NCI-H128 (cell line): ENCODE results near the gene PPP1R3E.
"Not testable (repeated sequence)": the region's sequence is repeated elsewhere in the genome, so short reads cannot be mapped to it uniquely, and the experiment has no call there.

ENCODE experiments used
- DNase-seq: peaks from one replicate; lab custom pipeline; 2025; ENCODE audit not compliant: unreplicated experiment; lab: John Stamatoyannopoulos, UW

Gene PPP1R3E

DNA sequence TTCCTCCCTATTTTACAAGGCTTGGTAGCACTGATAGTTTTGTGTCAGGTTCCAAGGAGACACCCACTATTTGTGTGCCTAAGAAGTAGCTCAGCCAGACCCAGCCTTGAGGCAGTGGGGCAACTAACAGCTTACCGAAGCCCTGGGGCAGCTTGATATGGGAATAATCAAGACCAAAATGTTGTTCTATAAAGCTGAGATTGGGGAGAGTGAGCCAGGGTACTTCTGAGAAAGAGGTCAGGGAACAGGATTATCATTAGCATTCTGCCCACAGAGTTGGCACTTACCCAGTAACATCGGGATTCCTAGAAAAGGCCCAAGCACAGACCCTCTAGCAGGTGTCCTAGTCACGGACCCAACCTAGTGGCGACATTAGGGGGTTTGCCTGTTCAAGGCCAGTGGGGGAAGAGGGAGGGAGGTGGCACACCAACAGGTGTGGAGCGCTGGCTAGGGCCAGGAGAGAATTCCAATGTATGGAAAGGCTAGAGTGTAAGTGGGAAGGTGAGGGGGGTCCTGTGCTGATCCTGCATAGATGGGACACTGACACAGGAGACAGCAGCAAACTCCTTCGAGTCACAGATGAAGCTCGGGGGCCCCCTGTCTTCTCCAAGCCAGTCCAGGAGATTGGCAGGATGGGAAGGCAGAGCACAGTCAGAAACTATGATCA, 4.9 kb downstream of the PPP1R3E start:
- DNase-seq, result no peak

DNA sequence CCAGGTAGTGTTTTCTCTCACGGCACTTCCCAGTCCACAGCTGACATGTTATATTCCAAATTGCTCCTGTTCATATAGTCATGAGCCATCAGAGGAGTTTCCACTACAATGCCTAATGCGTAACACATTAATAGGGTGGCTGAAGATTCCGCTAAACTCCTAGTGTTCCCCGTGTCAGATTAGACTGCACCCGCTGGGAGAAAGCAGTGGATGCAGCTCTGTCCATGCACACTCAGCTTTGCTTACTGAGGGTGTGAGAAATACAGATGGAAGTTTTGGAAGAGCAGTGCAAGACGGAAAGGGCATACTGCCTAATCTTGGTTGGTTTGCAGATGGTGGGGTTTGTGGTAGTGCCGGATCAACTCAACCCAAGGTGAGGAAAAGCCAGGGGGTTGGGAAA, 5.6 kb downstream of the PPP1R3E start:
- DNase-seq, result no peak

DNA sequence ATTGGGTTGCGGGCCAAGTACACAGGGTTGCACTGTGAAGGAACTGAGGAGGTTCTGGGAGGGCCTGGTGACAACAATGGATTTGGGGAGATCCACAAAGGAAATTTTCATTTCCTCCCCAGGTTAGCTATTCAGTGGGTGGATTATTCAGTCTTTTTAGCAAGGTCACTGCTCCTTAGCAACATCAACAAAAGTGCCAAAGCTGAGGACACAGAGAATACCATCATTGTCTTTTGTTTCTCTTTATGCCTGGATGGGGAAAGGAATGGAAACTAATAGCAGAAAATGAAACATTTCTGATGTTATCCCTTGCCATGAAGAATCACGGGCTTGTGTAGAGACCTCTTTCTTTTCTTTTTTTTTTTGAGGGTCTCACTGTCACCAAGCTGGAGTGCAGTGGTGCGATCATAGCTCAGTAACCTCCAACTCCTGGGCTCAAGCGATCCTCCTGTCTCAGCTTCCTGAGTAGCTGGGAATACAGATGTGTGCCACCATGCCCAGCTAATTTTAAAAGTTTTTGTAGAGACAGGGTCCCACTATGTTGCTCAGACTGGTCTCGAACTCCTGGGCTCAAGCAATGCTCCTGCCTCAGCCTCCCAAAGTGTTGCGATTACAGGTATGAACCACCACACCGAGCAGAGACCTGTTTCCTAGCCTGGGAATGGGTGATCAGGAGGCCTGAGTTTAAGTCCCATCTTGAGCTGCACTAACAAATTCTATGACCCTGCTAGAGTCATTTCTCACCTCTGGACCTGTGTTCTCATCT, 6.5 kb downstream of the PPP1R3E start:
- DNase-seq, result no peak

DNA sequence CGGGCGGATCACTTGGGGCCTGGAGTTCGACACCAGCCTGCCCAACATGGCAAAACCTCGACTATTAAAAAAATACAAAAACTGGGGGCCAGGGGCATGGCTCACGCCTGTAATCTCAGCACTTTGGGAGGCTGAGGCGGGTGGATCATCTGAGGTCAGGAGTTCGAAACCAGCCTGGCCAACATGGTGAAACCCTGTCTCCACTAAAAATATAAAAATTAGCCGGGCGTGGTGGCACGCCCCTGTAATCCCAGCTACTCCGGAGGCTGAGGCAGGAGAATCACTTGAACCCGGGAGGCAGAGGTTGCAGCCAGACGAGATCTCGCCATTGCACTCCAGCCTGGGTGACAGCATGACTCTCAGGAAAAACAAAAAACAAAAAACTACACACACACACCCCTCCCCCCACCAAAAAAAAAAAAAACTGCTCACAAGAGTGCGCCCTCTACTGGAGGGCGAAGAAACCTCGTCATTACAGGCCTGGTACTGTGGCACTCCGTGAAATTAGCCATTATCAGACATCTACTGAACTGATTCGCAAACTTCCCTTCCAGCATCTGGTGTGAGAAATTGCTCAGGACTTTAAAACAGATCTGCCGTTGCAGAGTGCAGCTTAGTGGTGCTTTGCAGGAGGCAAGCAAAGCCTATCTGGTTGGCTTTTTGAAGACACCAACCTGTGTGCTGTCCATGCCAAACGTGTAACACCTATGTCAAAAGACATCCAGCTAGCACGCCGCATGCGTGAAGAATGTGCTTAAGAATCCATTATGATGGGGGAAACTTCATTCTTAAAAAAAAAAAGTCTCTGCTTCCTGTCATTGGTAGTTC, 7.7 kb downstream of the PPP1R3E start:
- peak; percentile 37 for DNase-seq

DNA sequence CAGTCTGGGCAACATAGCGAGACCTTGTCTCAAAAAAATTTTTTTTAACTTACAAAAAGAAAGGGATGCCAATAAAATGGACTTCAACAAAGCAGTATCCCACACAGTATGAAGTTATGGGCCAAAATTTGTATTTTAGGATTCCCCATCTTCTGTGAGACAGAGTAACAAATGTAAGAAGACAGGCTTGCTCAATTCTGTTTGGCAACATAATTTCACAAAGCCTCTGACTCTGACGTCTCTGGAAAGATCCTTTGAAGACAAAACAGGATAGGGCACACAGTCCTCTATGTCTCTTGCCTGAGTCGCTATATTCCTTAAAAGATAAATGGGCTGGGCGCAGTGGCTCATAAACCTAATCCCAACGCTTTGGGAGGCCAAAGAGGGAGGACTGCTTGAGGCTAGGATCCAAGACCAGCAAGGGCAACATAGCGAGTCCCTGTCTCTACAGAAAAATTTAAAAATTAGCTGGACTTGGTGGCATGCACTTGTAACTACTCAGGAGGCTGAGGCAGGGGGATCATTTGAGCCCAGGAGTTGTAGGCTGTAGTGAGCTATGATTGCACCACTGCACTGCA, 15.7 kb downstream of the PPP1R3E start:
- no peak for DNase-seq

DNA sequence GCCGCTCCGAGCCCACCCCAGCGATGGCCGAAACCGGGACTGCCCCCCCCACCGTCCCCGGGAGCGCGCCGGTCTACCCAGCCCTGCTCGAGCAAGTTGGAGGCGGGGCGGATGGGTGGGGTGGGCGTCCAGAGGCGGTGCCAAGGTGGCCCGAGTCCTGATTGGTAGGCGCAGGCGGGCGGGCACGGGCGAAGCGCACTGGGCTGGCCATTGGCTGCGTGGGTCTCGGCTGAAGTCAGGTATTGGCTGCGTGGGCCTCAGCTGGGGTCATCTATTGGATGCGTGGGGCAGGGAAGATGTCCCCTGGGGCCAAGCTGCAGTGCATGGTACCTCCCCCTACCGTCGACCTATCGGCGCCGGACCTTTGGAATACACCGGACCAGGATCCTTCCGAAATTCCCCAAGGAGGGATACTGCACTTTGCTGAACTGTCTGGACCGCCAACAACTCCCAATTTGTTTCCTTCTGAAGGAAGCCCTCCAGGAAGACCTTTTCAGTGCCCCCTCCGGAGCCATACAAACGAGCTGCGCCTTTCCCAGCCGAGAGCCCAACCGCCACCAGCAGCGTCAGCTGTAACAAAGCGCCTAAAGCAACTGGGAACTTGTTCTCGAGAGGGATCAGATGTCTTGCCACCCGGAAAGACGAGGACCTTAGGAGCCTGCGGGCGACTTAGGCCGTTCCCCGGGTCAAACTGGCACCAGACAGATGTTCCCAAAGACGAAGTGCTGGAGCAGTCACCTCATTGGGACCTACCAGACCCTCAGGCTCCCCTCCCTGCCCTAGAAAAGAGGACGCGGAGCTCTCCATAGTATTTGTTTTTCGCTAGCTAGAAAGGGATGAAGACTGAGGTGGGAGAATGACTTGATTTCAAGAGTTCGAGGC, 16.4 kb downstream of the PPP1R3E start, which contains the start of gene HOMEZ:
HOMEZ (minus strand) TSS at position 113 of the 882 bp plus-strand sequence. CDS start 180 bp downstream, outside the sequence.
- DNase-seq, result peak; percentile 96

DNA sequence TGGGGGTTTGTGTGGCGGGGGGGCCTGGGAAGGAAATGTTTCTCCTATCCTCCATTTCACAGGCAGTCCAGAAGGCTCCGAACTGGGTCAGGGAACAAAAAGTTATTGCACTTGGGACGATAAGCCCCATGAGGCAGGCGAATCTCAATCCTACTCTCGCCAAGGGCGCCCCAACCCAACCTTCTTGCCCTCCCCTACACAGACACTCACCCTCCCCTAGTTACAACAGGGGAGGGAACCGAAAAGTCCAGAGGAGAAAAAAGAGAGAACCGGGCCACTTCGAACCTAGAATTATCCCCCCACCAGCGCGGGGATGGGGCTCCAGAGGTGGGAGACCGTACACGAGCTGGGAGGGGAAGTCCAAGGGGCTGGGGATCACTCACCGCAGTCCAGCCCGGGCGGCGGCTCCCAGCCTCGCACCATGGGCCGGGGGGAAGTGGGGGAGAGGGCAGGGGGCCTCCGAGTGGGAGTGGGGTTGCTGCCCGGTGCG, 17.1 kb downstream of the PPP1R3E start:
- no peak for DNase-seq

DNA sequence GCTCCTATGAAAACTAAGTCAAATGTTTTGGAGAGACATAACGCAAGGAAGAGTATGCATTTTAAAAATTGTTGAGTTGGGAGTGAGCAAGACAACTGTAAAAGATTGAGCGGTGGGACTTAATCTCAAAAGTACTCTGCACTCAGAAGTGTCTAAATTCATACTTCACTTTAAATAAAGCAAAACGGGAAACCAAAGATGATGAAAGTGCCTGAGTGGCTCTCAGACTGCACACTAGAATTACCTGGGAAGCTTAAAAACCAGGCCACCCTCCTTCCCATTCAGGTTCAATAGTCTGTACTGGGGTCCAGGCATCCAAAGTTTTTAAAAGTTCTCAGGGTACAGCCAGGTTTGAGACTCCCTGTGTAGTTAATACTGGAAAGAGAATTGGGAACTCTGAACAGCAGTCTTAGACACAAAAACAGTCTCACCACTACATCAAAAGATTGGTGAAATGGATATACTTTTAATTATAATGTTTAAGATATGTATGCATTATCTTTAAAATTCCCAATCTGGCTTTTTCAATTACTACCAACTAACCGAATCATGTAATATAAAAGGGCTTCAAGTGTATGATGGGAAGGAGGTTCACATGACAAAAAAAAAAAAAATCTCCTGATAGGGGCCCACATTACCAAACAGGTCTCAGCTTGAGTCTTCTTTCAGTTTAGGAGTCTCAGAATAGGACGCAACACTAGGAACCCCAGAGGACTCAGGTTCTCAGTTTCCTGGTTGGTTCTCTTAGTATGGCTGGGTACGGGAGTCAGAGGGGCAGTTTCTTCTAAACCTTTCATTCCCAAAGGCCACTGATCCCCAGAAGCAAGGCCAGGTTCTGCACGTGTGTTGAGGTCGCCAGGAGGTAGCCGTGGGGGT, 17.8 kb downstream of the PPP1R3E start:
- DNase-seq, result no peak

DNA sequence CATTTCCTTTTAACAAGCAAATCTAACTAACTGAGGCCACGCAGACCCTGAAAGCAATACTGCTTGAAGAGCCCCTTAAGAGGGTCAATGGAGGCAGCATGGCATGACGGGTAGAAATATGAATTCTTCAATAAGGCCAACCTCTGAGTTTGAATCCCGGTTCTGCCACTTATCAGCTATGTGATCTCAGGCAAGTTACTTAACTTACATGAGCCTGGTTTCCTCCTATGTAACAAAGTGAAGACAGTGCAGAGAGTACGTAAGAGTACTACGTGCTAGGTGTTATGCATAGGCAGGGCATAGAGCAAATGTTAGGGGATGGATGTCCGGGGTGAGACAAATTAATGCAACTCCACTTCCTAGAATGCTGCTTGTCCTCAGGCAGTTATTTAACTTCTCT, 21.4 kb downstream of the PPP1R3E start:
- no peak for DNase-seq

DNA sequence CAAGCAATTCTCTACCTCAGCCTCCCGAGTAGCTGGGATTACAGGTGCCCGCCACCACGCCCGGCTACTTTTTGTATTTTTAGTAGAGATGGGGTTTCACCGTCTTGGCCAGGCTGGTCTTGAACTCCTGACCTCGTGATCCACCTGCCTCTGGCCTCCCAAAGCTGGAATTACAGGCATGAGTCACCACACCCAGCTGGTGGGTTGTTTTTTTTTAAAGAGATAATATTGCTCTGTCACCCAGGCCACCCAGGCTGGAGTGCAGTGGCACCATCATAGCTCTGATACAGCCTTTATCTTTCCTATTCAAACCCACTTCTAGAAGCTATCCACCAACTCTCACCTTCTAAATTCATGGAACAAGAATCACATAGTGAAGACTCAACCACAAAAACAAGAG, 24.7 kb downstream of the PPP1R3E start:
- DNase-seq, result not testable (repeated sequence)

DNA sequence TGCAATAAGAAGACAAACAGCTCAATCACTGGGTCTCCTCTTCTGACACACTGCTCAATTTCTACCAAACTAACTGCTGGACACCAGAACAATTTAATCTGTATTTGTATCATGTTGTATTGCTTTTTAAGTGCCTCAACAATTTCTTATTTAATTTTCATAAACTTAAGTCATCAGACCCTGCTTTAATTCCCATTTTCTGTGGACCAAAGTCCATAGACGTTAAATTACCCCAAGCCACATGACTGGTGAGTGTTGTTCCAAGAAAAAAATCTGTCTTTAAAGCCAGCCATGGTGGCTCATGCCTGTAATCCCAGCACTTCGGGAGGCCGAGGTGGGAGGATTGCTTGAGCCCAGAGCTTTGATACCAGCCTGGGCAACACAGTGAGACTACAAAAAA, 25.5 kb downstream of the PPP1R3E start:
- DNase-seq, result no peak

DNA sequence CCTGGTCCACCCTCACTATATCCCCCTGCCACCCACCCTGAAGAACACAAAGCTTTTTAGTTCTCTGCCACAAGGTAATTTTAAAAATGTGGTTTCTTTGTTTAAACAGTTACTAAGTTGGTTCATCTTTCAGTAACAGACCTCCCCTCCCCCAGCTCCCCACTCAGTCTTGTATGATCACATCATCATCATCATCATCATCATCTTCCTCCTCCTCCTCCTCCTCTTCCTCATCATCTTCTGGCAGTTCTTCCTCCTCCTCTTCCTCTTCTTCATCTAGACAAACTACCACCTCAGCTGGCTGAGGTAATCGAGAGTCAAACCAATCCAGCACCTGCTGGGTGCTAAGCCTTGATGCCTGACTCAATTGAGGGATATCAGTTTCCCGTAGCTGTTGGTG, 27.2 kb downstream of the PPP1R3E start:
- no peak for DNase-seq

DNA sequence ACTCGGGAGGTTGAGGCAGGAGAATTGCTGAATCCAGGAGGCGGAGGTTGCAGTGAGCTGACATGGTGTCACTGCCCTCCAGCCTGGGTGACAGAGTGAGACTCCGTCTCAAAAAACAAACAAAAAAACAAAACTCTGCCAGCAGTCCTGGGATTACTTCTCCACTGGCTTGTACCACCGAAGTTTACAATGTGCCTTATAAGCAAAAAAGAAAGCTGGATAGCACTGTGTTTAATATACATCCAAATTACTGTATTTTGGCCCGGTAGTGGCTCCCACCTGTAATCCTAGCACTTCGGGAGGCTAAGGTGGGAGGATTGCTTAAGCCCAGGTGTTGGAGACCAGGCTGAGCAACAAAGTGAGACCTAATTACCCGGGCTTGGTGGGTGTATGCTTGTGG, 33.5 kb downstream of the PPP1R3E start:
- no peak for DNase-seq

DNA sequence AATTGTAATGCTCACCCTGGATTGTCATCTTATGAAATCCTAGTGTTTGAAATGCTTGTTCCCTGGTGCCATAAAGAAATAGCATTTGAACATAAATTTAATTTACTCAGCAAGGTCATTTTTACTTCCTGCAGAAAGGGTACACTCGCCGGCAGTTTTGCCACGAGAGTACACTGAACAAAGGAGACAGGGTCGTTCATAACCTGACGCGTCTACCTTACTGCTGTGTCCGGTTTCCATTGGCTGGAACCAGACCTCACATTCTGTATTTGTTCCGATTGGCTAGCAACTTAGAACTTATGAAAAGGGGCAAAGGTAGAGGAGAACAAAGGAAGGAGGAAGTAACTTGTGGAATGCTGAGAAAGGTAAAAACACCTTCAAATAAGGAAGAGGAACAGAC, 41.8 kb downstream of the PPP1R3E start:
- DNase-seq, result not testable (repeated sequence)

DNA sequence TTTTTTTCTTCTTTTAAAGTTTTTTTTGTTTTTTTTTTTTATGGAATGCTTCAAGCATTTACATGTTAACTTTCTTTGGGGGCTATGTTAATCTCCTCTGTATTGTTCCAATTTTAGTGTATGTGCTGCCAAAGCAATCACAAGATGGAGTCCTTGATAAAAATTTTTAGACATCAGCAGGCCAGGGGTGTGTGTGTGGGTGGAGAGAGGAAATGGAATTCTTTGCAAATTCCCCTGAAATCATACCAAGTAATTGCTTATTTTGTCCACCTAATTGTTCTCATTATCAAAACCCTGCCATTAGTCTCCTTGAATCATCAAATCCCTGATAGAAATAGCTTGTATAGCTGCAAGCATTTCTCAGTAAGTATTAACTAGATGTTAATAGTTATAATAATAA, 43.2 kb downstream of the PPP1R3E start:
- DNase-seq, result no peak

DNA sequence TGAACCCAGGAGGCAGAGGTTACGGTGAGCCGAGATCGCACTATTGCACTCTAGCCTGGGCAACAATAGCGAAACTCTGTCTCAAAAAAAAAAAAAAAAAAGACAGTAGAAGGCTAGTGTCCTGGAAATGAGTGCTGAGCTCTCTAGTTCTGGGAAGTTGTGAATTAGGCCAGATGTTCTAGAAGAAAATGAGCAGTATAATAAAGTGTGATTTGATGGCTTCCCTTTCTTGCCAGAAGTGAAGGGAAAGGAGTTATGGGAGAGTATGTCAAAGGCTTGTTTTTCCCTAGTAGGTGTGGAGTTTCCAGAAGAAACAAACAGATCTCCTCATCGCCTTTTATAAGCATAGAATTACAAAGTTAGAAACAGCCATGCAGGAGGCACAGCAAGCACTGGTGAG, 44.4 kb downstream of the PPP1R3E start:
- no peak for DNase-seq

DNA sequence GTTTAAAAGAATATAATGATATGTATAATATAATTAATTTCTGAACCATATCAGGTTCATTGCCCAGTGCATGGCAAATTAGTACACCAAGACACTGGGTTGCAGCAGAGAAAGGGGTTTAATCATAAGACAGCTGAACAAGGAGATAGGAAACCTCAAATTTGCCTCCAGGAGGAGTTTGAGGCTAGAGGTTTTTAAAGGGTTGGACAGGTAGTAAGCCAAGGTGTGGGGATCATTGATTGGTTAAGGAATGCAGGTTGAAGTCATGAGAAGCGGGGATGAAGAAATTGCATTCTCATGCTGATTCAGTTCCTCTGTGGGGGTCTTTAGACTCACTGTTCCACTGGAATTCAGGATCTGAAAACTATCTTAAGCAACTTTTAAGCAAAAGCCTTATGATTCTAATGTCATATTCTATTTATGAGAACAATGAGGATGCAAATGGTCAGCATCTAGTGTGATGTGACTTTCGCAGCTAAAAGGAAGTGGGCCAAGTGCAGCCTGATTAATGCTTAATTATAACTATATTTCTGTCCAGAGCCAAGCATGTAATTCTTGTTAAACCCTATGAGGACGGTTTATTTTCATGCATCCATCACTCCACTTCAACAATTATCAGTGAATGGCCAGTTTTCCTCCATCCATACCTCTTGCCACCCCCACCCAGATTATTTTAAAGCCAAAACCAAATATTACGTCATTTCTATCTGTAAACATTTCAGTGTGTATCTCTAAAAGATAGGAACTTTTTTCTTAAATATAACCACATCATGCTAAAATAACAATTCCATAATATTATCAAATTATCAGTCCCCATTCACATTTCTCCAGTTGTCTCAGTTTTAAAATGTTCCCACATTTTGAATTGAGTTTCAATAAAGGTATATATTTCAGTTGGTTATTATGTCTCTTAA, 50.0 kb downstream of the PPP1R3E start:
- DNase-seq, result no peak

DNA sequence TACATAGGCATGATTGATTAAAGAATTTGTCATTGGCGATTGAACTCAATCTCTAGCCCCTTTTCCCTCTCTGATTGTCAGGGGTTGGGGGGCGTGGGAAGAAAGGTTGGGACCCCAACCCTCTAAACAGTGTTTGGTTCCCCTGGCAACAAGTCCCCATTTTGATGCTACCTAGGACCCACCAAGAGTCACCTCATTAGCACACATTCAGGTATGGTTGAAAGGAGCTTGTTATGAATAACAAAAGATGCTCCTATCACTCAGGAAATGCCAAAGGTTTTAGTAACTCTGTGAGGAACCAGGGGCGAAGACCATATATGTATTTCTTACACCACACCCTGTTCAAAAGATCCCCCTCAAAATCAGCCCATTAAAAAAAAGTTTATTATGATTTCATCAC, 50.7 kb downstream of the PPP1R3E start:
- no peak for DNase-seq
